Measurements from ENCODE around the gene MYOD1.

GRCh38 chr11:17693531-17693930, 25.8 kb upstream of the MYOD1 start:
- TF ChIP-seq CTCF (IDR thresholded peaks at IDR 0.05) (no peak), POLR2A (IDR thresholded peaks at IDR 0.05) (no peak)

Measured in adrenal gland (tissue), 5 donors.